GM12875 (cell line): ENCODE results near the gene SLC12A5.
"Not testable (repeated sequence)": the region's sequence is repeated elsewhere in the genome, so short reads cannot be mapped to it uniquely, and the experiment has no call there.

Experiments
- H3K4me3 ChIP-seq: one replicate; pipeline ENCODE4 v1.5.1; 2011; ENCODE audit warnings: low read depth, low read length, control low read depth
- CTCF ChIP-seq: IDR thresholded peaks from 2 replicates; pipeline ENCODE4 v1.5.1; 2011; ENCODE audit warnings: low read depth, mild to moderate bottlenecking, control low read depth, inconsistent platforms, low read length, moderate library complexity, borderline replicate concordance; ENCODE audit not compliant: insufficient read depth

SLC12A5 gene

DNA sequence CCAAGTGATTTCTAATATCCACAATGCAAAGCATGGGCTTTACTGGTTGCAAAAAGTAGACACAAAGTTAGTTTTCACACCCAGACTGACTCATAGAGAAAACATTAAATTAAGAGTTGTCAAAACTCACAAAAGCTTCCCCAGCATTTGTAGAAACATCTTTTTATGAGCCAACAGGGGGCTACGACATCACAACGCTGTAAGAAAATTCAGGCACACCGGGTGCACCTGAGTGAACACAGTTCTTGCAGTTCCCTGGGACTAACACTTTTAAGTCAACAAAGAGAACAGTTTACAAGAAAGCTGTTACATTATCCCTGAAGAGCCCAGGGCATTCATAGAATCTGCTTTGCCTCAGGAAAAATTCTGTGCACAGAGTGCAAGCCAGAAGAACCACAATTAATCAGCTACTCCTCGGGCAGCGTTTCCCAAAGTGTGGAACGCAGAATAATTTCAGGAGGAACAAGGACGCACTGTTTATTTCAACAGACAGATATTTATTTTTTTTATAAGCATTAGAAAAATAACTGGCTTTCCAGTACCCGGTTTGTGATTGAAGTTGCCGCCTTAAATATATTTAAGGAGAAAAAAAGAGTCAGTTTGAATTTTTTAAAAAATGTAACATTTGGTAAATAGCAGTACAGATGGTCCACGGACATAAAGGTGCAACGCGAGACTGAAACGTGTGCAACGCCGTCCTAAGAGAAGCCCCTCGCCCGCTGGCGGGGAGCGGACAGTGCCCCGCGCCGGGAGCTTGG is 59.6 kb downstream of the SLC12A5 start:
- peak overlapping the region; percentile 81 for H3K4me3 ChIP-seq
- TF ChIP-seq CTCF: no peak

DNA sequence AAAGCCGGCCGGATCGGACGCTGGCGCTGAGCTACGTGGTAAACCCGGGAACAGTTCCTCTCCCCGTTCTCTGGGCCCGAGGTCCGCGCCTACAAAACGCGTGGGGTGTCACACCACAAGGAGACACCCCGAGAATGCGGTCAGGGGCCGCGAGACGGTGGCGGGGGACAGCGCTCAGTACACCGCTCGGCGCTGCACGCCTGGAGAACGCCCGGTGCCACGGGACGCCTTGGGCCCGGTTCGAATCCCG is 60.1 kb downstream of the SLC12A5 start:
- peak overlapping the region; percentile 81 for H3K4me3 ChIP-seq
- no peak for TF ChIP-seq CTCF

GRCh38 chr20:46089417-46090388 is 60.7 kb downstream of the SLC12A5 start, which contains the start of gene NCOA5:
TSS of gene NCOA5 (minus strand) at chr20:46089962. CDS start at chr20:46079424, 10,538 bp downstream.
- no peak for TF ChIP-seq CTCF
- H3K4me3 ChIP-seq: peak within 1 kb of the TSS; percentile 81

- H3K4me3 ChIP-seq: not testable (repeated sequence)
Observed at GRCh38 chr20:46091622-46092535, 62.9 kb downstream of the SLC12A5 start.

- H3K4me3 ChIP-seq: no peak overlapping the region
- TF ChIP-seq CTCF: no peak
Observed at GRCh38 chr20:46093531-46093930, 64.5 kb downstream of the SLC12A5 start.

GRCh38 chr20:46099491-46100287 is 70.7 kb downstream of the SLC12A5 start:
- H3K4me3 ChIP-seq: no peak overlapping the region
- TF ChIP-seq CTCF: peak; percentile 45; the same call in 1 of the 2 replicates

DNA sequence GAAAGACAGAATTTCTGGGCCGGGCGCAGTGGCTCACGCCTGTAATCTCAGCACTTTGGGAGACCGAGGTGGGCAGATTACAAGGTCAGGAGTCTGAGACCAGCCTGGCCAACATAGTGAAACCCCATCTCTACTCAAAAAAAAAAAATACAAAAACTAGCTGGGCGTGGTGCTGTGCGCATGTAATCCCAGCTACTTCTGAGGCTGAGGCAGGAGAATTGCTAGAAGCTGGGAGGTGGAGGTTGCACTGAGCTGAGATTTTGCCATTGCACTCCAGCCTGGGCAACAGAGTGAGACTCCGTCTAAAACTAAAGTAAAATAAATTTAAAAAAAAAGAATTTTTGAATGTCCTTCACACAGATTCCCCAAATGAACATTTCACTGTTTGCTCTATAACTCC is 71.4 kb downstream of the SLC12A5 start:
- H3K4me3 ChIP-seq: not testable (repeated sequence)
